ENCODE results near the gene UBE2G1.

UBE2G1 gene

DNA sequence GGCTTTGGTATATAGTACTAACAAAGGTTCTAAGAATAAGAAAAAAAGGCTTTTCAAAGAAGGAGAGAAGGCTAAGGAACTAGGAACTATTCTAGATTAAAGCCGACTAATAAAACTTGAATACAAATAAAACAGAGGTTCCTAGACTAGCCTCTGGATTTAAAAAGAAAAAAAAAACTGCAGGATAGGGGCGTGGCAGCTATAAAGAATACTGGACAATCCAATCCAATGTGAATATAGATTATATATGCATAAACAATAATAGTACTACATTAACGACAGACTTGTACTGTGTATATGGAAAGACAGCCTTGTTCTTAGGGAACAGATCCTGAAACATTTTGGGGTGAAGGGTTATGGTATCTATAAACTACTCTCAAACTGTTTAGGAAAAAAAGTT, 78.8 kb downstream of the UBE2G1 start:
- no peak overlapping the region for H3K27ac ChIP-seq
- H3K4me1 ChIP-seq, result no peaks in the 10 kb centered on the region
- TF ChIP-seq, protein P1, sequence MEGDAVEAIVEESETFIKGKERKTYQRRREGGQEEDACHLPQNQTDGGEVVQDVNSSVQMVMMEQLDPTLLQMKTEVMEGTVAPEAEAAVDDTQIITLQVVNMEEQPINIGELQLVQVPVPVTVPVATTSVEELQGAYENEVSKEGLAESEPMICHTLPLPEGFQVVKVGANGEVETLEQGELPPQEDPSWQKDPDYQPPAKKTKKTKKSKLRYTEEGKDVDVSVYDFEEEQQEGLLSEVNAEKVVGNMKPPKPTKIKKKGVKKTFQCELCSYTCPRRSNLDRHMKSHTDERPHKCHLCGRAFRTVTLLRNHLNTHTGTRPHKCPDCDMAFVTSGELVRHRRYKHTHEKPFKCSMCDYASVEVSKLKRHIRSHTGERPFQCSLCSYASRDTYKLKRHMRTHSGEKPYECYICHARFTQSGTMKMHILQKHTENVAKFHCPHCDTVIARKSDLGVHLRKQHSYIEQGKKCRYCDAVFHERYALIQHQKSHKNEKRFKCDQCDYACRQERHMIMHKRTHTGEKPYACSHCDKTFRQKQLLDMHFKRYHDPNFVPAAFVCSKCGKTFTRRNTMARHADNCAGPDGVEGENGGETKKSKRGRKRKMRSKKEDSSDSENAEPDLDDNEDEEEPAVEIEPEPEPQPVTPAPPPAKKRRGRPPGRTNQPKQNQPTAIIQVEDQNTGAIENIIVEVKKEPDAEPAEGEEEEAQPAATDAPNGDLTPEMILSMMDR (IDR thresholded peaks at IDR 0.05), result no peak
- H3K9me3 ChIP-seq (ENCODE audit: control insufficient read depth, low read length), result no peaks in the 10 kb centered on the region
- no peak overlapping the region for H3K9ac ChIP-seq
- H3K4me3 ChIP-seq (ENCODE audit: low read depth, low read length), result no peak overlapping the region
- H3K79me2 ChIP-seq, result no peaks in the 10 kb centered on the region
- no peak overlapping the region for H2AFZ ChIP-seq
- H3K36me3 ChIP-seq (ENCODE audit: control insufficient read depth, insufficient read depth, low read length), result no peaks in the 10 kb centered on the region
- H3K27me3 ChIP-seq (ENCODE audit: control insufficient read depth, insufficient read depth, low read length), result no peaks in the 10 kb centered on the region
- H3K4me2 ChIP-seq (ENCODE audit: low read length), result no peak overlapping the region

DNA sequence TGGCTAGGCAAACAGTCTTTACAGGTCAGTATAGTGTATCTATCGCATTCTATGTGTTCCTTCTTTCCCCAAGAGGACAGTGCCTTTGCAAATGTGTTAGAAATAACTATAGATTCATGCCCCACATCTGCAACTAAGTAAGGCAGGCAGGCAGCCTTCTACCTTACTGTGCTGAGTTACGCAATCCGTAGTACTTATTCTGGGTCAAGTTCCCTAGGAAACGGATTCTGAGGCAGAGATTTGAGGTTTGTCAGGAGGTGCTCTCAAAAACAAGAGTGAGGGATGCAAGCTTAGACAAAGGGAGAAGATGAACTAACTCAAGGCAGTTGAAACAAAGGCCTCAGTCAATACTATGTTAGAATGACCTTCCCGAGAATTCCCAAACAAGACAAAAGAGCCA, 90.0 kb downstream of the UBE2G1 start:
- TF ChIP-seq, protein P1 (IDR thresholded peaks at IDR 0.05), result no peak
- Histone ChIP-seq H3K27ac (no peak overlapping the region), H3K9me3 (ENCODE audit: control insufficient read depth, low read length) (no peaks in the 10 kb centered on the region), H3K4me2 (ENCODE audit: low read length) (no peak overlapping the region), H3K4me3 (ENCODE audit: low read depth, low read length) (no peak overlapping the region), H3K79me2 (peaks cover 21% of the 10 kb centered on the region), H2AFZ (no peak overlapping the region), H3K4me1 (no peaks in the 10 kb centered on the region), H3K36me3 (ENCODE audit: control insufficient read depth, insufficient read depth, low read length) (no peaks in the 10 kb centered on the region), H3K9ac (no peak overlapping the region), H3K27me3 (ENCODE audit: control insufficient read depth, insufficient read depth, low read length) (no peaks in the 10 kb centered on the region)

- no peak overlapping the region for H3K9ac ChIP-seq
- H3K36me3 ChIP-seq (ENCODE audit: control insufficient read depth, insufficient read depth, low read length), result no peaks in the 10 kb centered on the region
- peaks cover 19% of the 10 kb centered on the region for H3K79me2 ChIP-seq
- H3K4me2 ChIP-seq (ENCODE audit: low read length), result no peak overlapping the region
- H2AFZ ChIP-seq, result no peak overlapping the region
- no peak overlapping the region for H3K27ac ChIP-seq
- TF ChIP-seq, protein P1 (IDR thresholded peaks at IDR 0.05), result no peak
- H3K4me1 ChIP-seq, result no peaks in the 10 kb centered on the region
- no peaks in the 10 kb centered on the region for H3K9me3 ChIP-seq (ENCODE audit: control insufficient read depth, low read length)
- H3K27me3 ChIP-seq (ENCODE audit: control insufficient read depth, insufficient read depth, low read length), result no peaks in the 10 kb centered on the region
- H3K4me3 ChIP-seq (ENCODE audit: low read depth, low read length), result no peak overlapping the region
These were observed 93.5 kb downstream of the UBE2G1 start for GRCh38 chr17:4272972-4273368.

- Histone ChIP-seq H3K4me1 (no peaks in the 10 kb centered on the region), H3K9me3 (ENCODE audit: control insufficient read depth, low read length) (no peaks in the 10 kb centered on the region), H3K27ac (no peak overlapping the region), H3K9ac (no peak overlapping the region), H3K36me3 (ENCODE audit: control insufficient read depth, insufficient read depth, low read length) (no peaks in the 10 kb centered on the region), H3K27me3 (ENCODE audit: control insufficient read depth, insufficient read depth, low read length) (no peaks in the 10 kb centered on the region), H3K4me3 (ENCODE audit: low read depth, low read length) (no peak overlapping the region), H3K79me2 (peaks cover 17% of the 10 kb centered on the region), H3K4me2 (ENCODE audit: low read length) (no peak overlapping the region), H2AFZ (no peak overlapping the region)
- TF ChIP-seq, protein P1 (IDR thresholded peaks at IDR 0.05), result no peak
These were observed 94.1 kb downstream of the UBE2G1 start for GRCh38 chr17:4272213-4272971.

GRCh38 chr17:4270736-4271135, 95.7 kb downstream of the UBE2G1 start:
- TF ChIP-seq, protein P1 (IDR thresholded peaks at IDR 0.05), result no peak
- no peaks in the 10 kb centered on the region for H3K9me3 ChIP-seq (ENCODE audit: control insufficient read depth, low read length)
- H3K9ac ChIP-seq, result no peak overlapping the region
- H3K4me1 ChIP-seq, result no peaks in the 10 kb centered on the region
- H3K79me2 ChIP-seq, result peaks cover 7% of the 10 kb centered on the region
- no peak overlapping the region for H3K27ac ChIP-seq
- H3K4me2 ChIP-seq (ENCODE audit: low read length), result no peak overlapping the region
- no peaks in the 10 kb centered on the region for H3K36me3 ChIP-seq (ENCODE audit: control insufficient read depth, insufficient read depth, low read length)
- no peaks in the 10 kb centered on the region for H3K27me3 ChIP-seq (ENCODE audit: control insufficient read depth, insufficient read depth, low read length)
- H2AFZ ChIP-seq, result no peak overlapping the region
- no peak overlapping the region for H3K4me3 ChIP-seq (ENCODE audit: low read depth, low read length)
